Vagina (tissue), 2 donors: ENCODE results near the gene SAT1. TPM values are rescaled to one million over a fixed set of nuclear protein-coding genes. Genes with fewer than 3 reads are reported as not detected.
A peak's percentile ranks its signal among the peaks of the same experiment; 100 is the strongest.

Source experiments
- DNase-seq, 2 donors: peaks; one replicate each; pipeline ENCODE4 v3.0.0-alpha.2; 2017; ENCODE audit errors: extremely low spot score in 2 of 2
- H3K27ac ChIP-seq: fragments of 200-600 bp; sonication (generic); one replicate; pipeline ENCODE4 v1.5.1; 2019
- H3K27me3 ChIP-seq: fragments of 200-600 bp; sonication (generic); one replicate; pipeline ENCODE4 v1.5.1; 2019
- H3K36me3 ChIP-seq, 2 donors: fragments of 200-600 bp; sonication (generic); one replicate each; pipeline ENCODE4 v1.5.1; 2017 to 2019
- H3K4me1 ChIP-seq: fragments of 200-600 bp; sonication (generic); one replicate; pipeline ENCODE4 v1.5.1; 2019
- H3K4me3 ChIP-seq, 2 donors: fragments of 200-600 bp; sonication (generic); 1 replicate in 1 of 2; 2 replicates in 1 of 2; pipeline ENCODE4 v1.5.1; 2016 to 2019
- H3K9me3 ChIP-seq: fragments of 200-600 bp; sonication (generic); one replicate; pipeline ENCODE4 v1.5.1; 2019
- POLR2A ChIP-seq, 2 donors: fragments of 450-650 bp; IDR thresholded peaks; one replicate each; pipeline ENCODE4 v1.6.1; 2017; ENCODE audit warnings: antibody characterized with exemption in 2 of 2, mild to moderate bottlenecking in 2 of 2, moderate library complexity in 2 of 2
- POLR2AphosphoS5 ChIP-seq, 2 donors: sonication (generic); formaldehyde crosslinking; IDR thresholded peaks; one replicate each; pipeline ENCODE4 v1.9.0; 2017; ENCODE audit warnings: antibody characterized with exemption in 2 of 2, mild to moderate bottlenecking in 2 of 2, low read depth in 1 of 2; ENCODE audit not compliant: insufficient read depth in 1 of 2
- intact Hi-C: fragments of 100-400 bp; cut with DNase I; formaldehyde crosslinking; loops from one replicate; pipeline ENCODE4 v1.15.1; 2023
- total RNA-seq: library from RNA; depleted of rRNA; stranded (reverse); fragments of >200 nt; gene quantifications from one replicate; pipeline ENCODE4 v1.2.3, GENCODE V29; 2016
- TF ChIP-seq, protein P1 (sequence below), 3 experiments: fragments of 450-650 bp in 2 of 3; fragments of 200-600 bp in 1 of 3; sonication (generic) in 1 of 3; IDR thresholded peaks; one replicate each; pipeline ENCODE4 v1.5.1; 2017 to 2019; ENCODE audit warnings: antibody characterized with exemption in 3 of 3, mild to moderate bottlenecking in 2 of 3, moderate library complexity in 2 of 3

The SAT1 gene
- total RNA-seq, 1 donor from 2014 or later, result 389 TPM

GRCh38 chrX:23792861-23793553 lies 10.0 kb downstream of the SAT1 start:
- DNase-seq, result no peak
- no peak overlapping the region for H3K27ac ChIP-seq
- intact Hi-C loops, result no loop called here

DNA sequence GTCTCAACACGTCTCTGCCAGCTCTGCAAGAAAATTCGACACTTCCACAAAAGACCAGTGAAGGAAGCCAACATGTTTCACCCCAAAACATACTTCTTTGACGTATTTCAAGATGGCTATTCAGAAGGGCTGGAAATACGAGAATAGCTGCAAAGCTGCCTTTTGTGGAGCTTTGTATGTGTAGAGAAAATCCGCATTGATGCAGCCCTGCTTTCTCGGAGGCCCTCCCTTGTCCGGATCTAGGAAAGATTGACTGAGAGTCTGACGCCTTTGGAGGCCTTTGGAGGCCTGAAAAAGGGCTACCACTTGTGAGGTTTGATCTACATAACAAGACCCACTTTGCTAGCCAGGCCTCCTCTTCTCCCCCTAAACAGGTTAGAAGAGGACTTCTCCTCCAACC lies 12.2 kb downstream of the SAT1 start:
- TF ChIP-seq, protein P1, sequence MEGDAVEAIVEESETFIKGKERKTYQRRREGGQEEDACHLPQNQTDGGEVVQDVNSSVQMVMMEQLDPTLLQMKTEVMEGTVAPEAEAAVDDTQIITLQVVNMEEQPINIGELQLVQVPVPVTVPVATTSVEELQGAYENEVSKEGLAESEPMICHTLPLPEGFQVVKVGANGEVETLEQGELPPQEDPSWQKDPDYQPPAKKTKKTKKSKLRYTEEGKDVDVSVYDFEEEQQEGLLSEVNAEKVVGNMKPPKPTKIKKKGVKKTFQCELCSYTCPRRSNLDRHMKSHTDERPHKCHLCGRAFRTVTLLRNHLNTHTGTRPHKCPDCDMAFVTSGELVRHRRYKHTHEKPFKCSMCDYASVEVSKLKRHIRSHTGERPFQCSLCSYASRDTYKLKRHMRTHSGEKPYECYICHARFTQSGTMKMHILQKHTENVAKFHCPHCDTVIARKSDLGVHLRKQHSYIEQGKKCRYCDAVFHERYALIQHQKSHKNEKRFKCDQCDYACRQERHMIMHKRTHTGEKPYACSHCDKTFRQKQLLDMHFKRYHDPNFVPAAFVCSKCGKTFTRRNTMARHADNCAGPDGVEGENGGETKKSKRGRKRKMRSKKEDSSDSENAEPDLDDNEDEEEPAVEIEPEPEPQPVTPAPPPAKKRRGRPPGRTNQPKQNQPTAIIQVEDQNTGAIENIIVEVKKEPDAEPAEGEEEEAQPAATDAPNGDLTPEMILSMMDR (IDR thresholded peaks at IDR 0.05), result no peak
- H3K4me3 ChIP-seq, result no peak overlapping the region
- DNase-seq, result no peak
- H3K4me1 ChIP-seq, result no peaks in the 10 kb centered on the region
- no peaks in the 10 kb centered on the region for H3K9me3 ChIP-seq
- no peaks in the 10 kb centered on the region for H3K36me3 ChIP-seq
- no peak overlapping the region for H3K27ac ChIP-seq
- intact Hi-C loops, result no loop called here
- no peaks in the 10 kb centered on the region for H3K27me3 ChIP-seq

More at GRCh38 chrX:23792861-23793553, 10.0 kb downstream of the SAT1 start:
- H3K4me1 ChIP-seq, result no peaks in the 10 kb centered on the region
- H3K9me3 ChIP-seq, result no peaks in the 10 kb centered on the region
- TF ChIP-seq, protein P1 (IDR thresholded peaks at IDR 0.05), result no peak
- TF ChIP-seq POLR2AphosphoS5 (IDR thresholded peaks at IDR 0.05; ENCODE audit: insufficient read depth in 1 of 2, low read depth in 1 of 2) (no peak), POLR2A (IDR thresholded peaks at IDR 0.05) (no peak)
- H3K27me3 ChIP-seq, result no peaks in the 10 kb centered on the region
- H3K36me3 ChIP-seq, result no peaks in the 10 kb centered on the region
- no peak overlapping the region for H3K4me3 ChIP-seq

- Histone ChIP-seq H3K4me3 (no peak overlapping the region), H3K27ac (no peak overlapping the region), H3K27me3 (no peaks in the 10 kb centered on the region), H3K36me3 (no peaks in the 10 kb centered on the region), H3K9me3 (no peaks in the 10 kb centered on the region), H3K4me1 (no peaks in the 10 kb centered on the region)
- TF ChIP-seq POLR2AphosphoS5 (IDR thresholded peaks at IDR 0.05; ENCODE audit: insufficient read depth in 1 of 2, low read depth in 1 of 2) (peak in 1 of 2 donors; percentile 33), POLR2A (IDR thresholded peaks at IDR 0.05) (no peak)
- TF ChIP-seq, protein P1 (IDR thresholded peaks at IDR 0.05), result no peak
- intact Hi-C loops, result no loop called here
- DNase-seq, result no peak
Measured at GRCh38 chrX:23797371-23798128, 14.6 kb downstream of the SAT1 start.

DNA sequence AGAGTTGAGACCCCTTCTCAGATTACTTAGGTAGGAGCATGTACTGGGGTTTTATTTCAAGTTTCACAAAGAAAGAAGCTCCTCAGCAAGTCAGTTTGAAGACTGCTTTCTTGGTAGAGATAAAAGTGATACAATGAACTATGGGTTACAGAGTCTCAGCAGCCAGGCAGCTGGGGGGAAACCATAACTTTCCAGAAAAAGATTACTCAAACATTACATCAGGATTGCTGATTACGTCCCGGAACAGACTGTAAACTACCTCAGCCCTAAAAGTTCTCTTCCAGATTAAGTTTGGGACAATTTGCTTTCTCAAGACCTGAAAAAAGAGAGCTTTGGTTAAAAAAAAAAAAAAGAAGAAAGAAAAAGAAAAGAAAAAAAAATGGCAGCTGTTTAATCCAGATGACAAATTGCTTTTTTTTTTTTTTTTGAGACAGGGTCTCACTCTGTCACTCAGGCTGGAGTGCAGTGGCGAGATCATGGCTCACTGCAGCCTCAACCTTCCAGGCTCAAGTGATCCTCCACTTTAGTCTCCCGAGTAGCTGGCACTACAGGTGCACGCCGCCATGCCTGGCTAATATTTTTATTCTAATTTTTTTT lies 16.6 kb downstream of the SAT1 start:
- Histone ChIP-seq H3K9me3 (no peaks in the 10 kb centered on the region), H3K36me3 (no peaks in the 10 kb centered on the region), H3K27ac (no peak overlapping the region), H3K4me3 (no peak overlapping the region), H3K4me1 (no peaks in the 10 kb centered on the region), H3K27me3 (no peaks in the 10 kb centered on the region)
- DNase-seq, result no peak
- intact Hi-C loops, result no loop called here
- TF ChIP-seq POLR2A (IDR thresholded peaks at IDR 0.05) (no peak), POLR2AphosphoS5 (IDR thresholded peaks at IDR 0.05; ENCODE audit: insufficient read depth in 1 of 2, low read depth in 1 of 2) (no peak)
- TF ChIP-seq, protein P1 (IDR thresholded peaks at IDR 0.05), result no peak

- Histone ChIP-seq H3K27ac (no peak overlapping the region), H3K27me3 (no peaks in the 10 kb centered on the region), H3K4me1 (no peaks in the 10 kb centered on the region), H3K4me3 (no peak overlapping the region), H3K36me3 (no peaks in the 10 kb centered on the region), H3K9me3 (no peaks in the 10 kb centered on the region)
- intact Hi-C loops, result no loop called here
- no peak for TF ChIP-seq POLR2A (IDR thresholded peaks at IDR 0.05)
- TF ChIP-seq, protein P1 (IDR thresholded peaks at IDR 0.05), result no peak
- TF ChIP-seq POLR2AphosphoS5 (IDR thresholded peaks at IDR 0.05; ENCODE audit: insufficient read depth in 1 of 2, low read depth in 1 of 2), result no peak
- no peak for DNase-seq
Measured at GRCh38 chrX:23802431-23802830, 19.5 kb downstream of the SAT1 start.
